ENCODE results near the gene BAX. TPM values are rescaled to one million over a fixed set of nuclear protein-coding genes. Genes with fewer than 3 reads are reported as not detected.

Gene BAX
- total and polyA plus RNA-seq, 2 donors (not counting 1 experiment from before 2014, with no cell fraction given) = 95.3 to 109 TPM

- Histone ChIP-seq H3K4me3 (ENCODE audit: control extremely low read depth in 1 of 5, extremely low read depth in 1 of 5, insufficient read depth in 1 of 5, low read depth in 2 of 5, low read length in 4 of 5) (no peak overlapping the region), H3K36me3 (replicated peaks in 1 of 2; ENCODE audit: control extremely low read depth in 1 of 2, control insufficient read depth in 1 of 2, extremely low read depth in 1 of 2, insufficient read depth in 2 of 2, low read length in 1 of 2) (no peaks in the 10 kb centered on the region), H3K4me1 (ENCODE audit: control insufficient read depth in 2 of 2, insufficient read depth in 2 of 2, low read length in 2 of 2) (no peaks in the 10 kb centered on the region), H3K27ac (ENCODE audit: low read length in 2 of 2) (no peak overlapping the region), H3K27me3 (replicated peaks in 1 of 4; ENCODE audit: control extremely low read depth in 1 of 4, control insufficient read depth in 3 of 4, insufficient read depth in 4 of 4, low read length in 3 of 4) (no peaks in the 10 kb centered on the region), H2AFZ (ENCODE audit: insufficient read depth, low read depth, low read length, poor library complexity, severe bottlenecking) (no peak overlapping the region), H3K79me2 (ENCODE audit: control insufficient read depth, insufficient read depth, low read length) (no peaks in the 10 kb centered on the region), H3K4me2 (replicated peaks; ENCODE audit: low read depth, low read length, poor library complexity, severe bottlenecking) (no peak overlapping the region), H3K9me3 (ENCODE audit: control extremely low read depth in 1 of 3, control insufficient read depth in 2 of 3, insufficient read depth in 1 of 3, low read length in 2 of 3) (peaks cover 0 to 29% (median 11%) of the 10 kb centered on the region in 3 donors), H3K9ac (ENCODE audit: low read length) (no peak overlapping the region), H4K20me1 (ENCODE audit: control insufficient read depth, insufficient read depth, low read length, poor library complexity, severe bottlenecking) (no peaks in the 10 kb centered on the region)
- no peak for DNase-seq
- ATAC-seq (ENCODE audit: low read depth) = no peak
- Mint-ChIP-seq H3K4me3 (no peak overlapping the region), H3K27ac (no peak overlapping the region), H3K27me3 (no peaks in the 10 kb centered on the region), H3K4me1 (no peaks in the 10 kb centered on the region), H3K9me3 (ENCODE audit: insufficient read depth) (peaks cover 10% of the 10 kb centered on the region)
- intact Hi-C loops (cut with micrococcal nuclease) = no loop called here
- ChIA-PET CTCF (interaction anchor here (1.2 kb wide), 1 partner anchor 94 kb away, joined by 3 read pairs; no protein-coding TSS in a partner anchor), POLR2A (no interaction called here)
- no peak for TF ChIP-seq EZH2 (IDR thresholded peaks at IDR 0.05; ENCODE audit: borderline replicate concordance, insufficient read depth, low read depth, low read length, poor library complexity, severe bottlenecking)
- TF ChIP-seq CTCF (IDR thresholded peaks at IDR 0.05) = no peak
- 94% methylated on average over 5 of the region's 5 CpGs for WGBS (ENCODE audit: insufficient coverage)
Measured at GRCh38 chr19:48945415-48945814, 9.3 kb upstream of the BAX start.

- intact Hi-C loops (cut with micrococcal nuclease) = no loop called here
- POLR2A ChIA-PET = no interaction called here
- Mint-ChIP-seq H3K27ac (no peak overlapping the region), H3K27me3 (no peaks in the 10 kb centered on the region), H3K4me1 (no peaks in the 10 kb centered on the region), H3K4me3 (no peak overlapping the region), H3K9me3 (ENCODE audit: insufficient read depth) (peaks cover 10% of the 10 kb centered on the region)
- TF ChIP-seq EZH2 (IDR thresholded peaks at IDR 0.05; ENCODE audit: borderline replicate concordance, insufficient read depth, low read depth, low read length, poor library complexity, severe bottlenecking) = no peak
- no peak for TF ChIP-seq CTCF (IDR thresholded peaks at IDR 0.05)
- Histone ChIP-seq H3K27me3 (replicated peaks in 1 of 4; ENCODE audit: control extremely low read depth in 1 of 4, control insufficient read depth in 3 of 4, insufficient read depth in 4 of 4, low read length in 3 of 4) (no peaks in the 10 kb centered on the region), H3K4me3 (ENCODE audit: control extremely low read depth in 1 of 5, extremely low read depth in 1 of 5, insufficient read depth in 1 of 5, low read depth in 2 of 5, low read length in 4 of 5) (no peak overlapping the region), H2AFZ (ENCODE audit: insufficient read depth, low read depth, low read length, poor library complexity, severe bottlenecking) (no peak overlapping the region), H3K9me3 (ENCODE audit: control extremely low read depth in 1 of 3, control insufficient read depth in 2 of 3, insufficient read depth in 1 of 3, low read length in 2 of 3) (peaks cover 0 to 25% (median 11%) of the 10 kb centered on the region in 3 donors), H3K79me2 (ENCODE audit: control insufficient read depth, insufficient read depth, low read length) (no peaks in the 10 kb centered on the region), H3K4me2 (replicated peaks; ENCODE audit: low read depth, low read length, poor library complexity, severe bottlenecking) (no peak overlapping the region), H3K4me1 (ENCODE audit: control insufficient read depth in 2 of 2, insufficient read depth in 2 of 2, low read length in 2 of 2) (no peaks in the 10 kb centered on the region), H3K36me3 (replicated peaks in 1 of 2; ENCODE audit: control extremely low read depth in 1 of 2, control insufficient read depth in 1 of 2, extremely low read depth in 1 of 2, insufficient read depth in 2 of 2, low read length in 1 of 2) (no peaks in the 10 kb centered on the region), H3K9ac (ENCODE audit: low read length) (no peak overlapping the region), H4K20me1 (ENCODE audit: control insufficient read depth, insufficient read depth, low read length, poor library complexity, severe bottlenecking) (no peaks in the 10 kb centered on the region), H3K27ac (ENCODE audit: low read length in 2 of 2) (no peak overlapping the region)
- DNase-seq (no peak), ATAC-seq (ENCODE audit: low read depth) (no peak)
- 94% methylated on average over 2 of the region's 2 CpGs for WGBS (ENCODE audit: insufficient coverage)
- CTCF ChIA-PET = interaction anchor here (1.2 kb wide), 1 partner anchor 94 kb away, joined by 3 read pairs; no protein-coding TSS in a partner anchor
Measured at GRCh38 chr19:48945817-48946216, 8.9 kb upstream of the BAX start.
